ENCODE data around the gene CDC45.

The CDC45 gene

GRCh38 chr22:19448076-19448607, 31.6 kb upstream of the CDC45 start:
- peak; percentile 17 for DNase-seq (ENCODE audit: low read depth)

- DNase-seq (ENCODE audit: low read depth) = peak; percentile 41
These were observed 30.8 kb upstream of the CDC45 start for GRCh38 chr22:19448739-19449421.

GRCh38 chr22:19449422-19449767, 30.3 kb upstream of the CDC45 start:
- no peak for DNase-seq (ENCODE audit: low read depth)

- DNase-seq (ENCODE audit: low read depth) = no peak
These were observed 29.2 kb upstream of the CDC45 start for GRCh38 chr22:19450363-19451175.

GRCh38 chr22:19451570-19451969, 28.1 kb upstream of the CDC45 start:
- no peak for DNase-seq (ENCODE audit: low read depth)

- DNase-seq (ENCODE audit: low read depth) = no peak
These were observed 26.0 kb upstream of the CDC45 start for GRCh38 chr22:19453718-19454117.

- DNase-seq (ENCODE audit: low read depth) = no peak
These were observed 25.6 kb upstream of the CDC45 start for GRCh38 chr22:19454156-19454555.

GRCh38 chr22:19455033-19455432, 24.7 kb upstream of the CDC45 start:
- DNase-seq (ENCODE audit: low read depth) = no peak

- DNase-seq (ENCODE audit: low read depth) = no peak
These were observed 23.9 kb upstream of the CDC45 start for GRCh38 chr22:19455585-19456370.

GRCh38 chr22:19456541-19456940, 23.2 kb upstream of the CDC45 start:
- DNase-seq (ENCODE audit: low read depth) = no peak

GRCh38 chr22:19457828-19458428, 21.8 kb upstream of the CDC45 start:
- DNase-seq (ENCODE audit: low read depth) = no peak

- DNase-seq (ENCODE audit: low read depth) = no peak
These were observed 19.7 kb upstream of the CDC45 start for GRCh38 chr22:19460036-19460435.

GRCh38 chr22:19461506-19461905, 18.2 kb upstream of the CDC45 start:
- no peak for DNase-seq (ENCODE audit: low read depth)

- DNase-seq (ENCODE audit: low read depth) = no peak
These were observed 16.7 kb upstream of the CDC45 start for GRCh38 chr22:19463008-19463407.

- DNase-seq (ENCODE audit: low read depth) = no peak
These were observed 15.9 kb upstream of the CDC45 start for GRCh38 chr22:19463491-19464469.

- no peak for DNase-seq (ENCODE audit: low read depth)
These were observed 15.2 kb upstream of the CDC45 start for GRCh38 chr22:19464546-19464945.

- no peak for DNase-seq (ENCODE audit: low read depth)
These were observed 14.7 kb upstream of the CDC45 start for GRCh38 chr22:19464975-19465374.

- DNase-seq (ENCODE audit: low read depth) = no peak
These were observed 13.5 kb upstream of the CDC45 start for GRCh38 chr22:19466126-19466716.

- no peak for DNase-seq (ENCODE audit: low read depth)
These were observed 12.6 kb upstream of the CDC45 start for GRCh38 chr22:19466848-19467752.
